H9 (cell line): ENCODE results near the gene ANP32A. TPM values are rescaled to one million over a fixed set of nuclear protein-coding genes. Genes with fewer than 3 reads are reported as not detected.

Experiments used
- DNase-seq: peaks from one replicate; pipeline ENCODE4 v3.0.0-alpha.2; 2017
- H2AFZ ChIP-seq: one replicate; pipeline ENCODE4 v1.6.1; 2013; ENCODE audit warnings: mild to moderate bottlenecking, low read length, control low read depth, moderate library complexity
- H2AK5ac ChIP-seq: 2 replicates; pipeline ENCODE4 v1.6.1; 2013; ENCODE audit warnings: low read length, control low read depth, mixed read lengths; ENCODE audit not compliant: insufficient read length
- H2BK120ac ChIP-seq: one replicate; pipeline ENCODE4 v1.6.1; 2013; ENCODE audit warnings: low read depth, mild to moderate bottlenecking, low read length, control low read depth, inconsistent platforms; ENCODE audit not compliant: poor library complexity, severe bottlenecking
- H2BK12ac ChIP-seq: 2 replicates; pipeline ENCODE4 v1.6.1; 2013; ENCODE audit warnings: low read length, control low read depth, mixed read lengths, low read depth; ENCODE audit not compliant: insufficient read length
- H2BK15ac ChIP-seq: 2 replicates; pipeline ENCODE4 v1.6.1; 2013; ENCODE audit warnings: low read depth, low read length, control low read depth
- H2BK20ac ChIP-seq: one replicate; pipeline ENCODE4 v1.6.1; 2013; ENCODE audit warnings: low read depth, mild to moderate bottlenecking, low read length, control low read depth, inconsistent platforms; ENCODE audit not compliant: poor library complexity, severe bottlenecking
- H2BK5ac ChIP-seq: 2 replicates; pipeline ENCODE4 v1.6.1; 2013; ENCODE audit warnings: low read length, control low read depth, mixed read lengths; ENCODE audit not compliant: insufficient read length
- H3K14ac ChIP-seq: 2 replicates; pipeline ENCODE4 v1.6.1; 2013; ENCODE audit warnings: low read length, control low read depth; ENCODE audit not compliant: insufficient read depth
- H3K18ac ChIP-seq: 2 replicates; pipeline ENCODE4 v1.6.1; 2013; ENCODE audit warnings: low read depth, mild to moderate bottlenecking, mixed read lengths, low read length, control low read depth; ENCODE audit not compliant: insufficient read length
- H3K23ac ChIP-seq: 2 replicates; pipeline ENCODE4 v1.6.1; 2013; ENCODE audit warnings: low read length, control low read depth, mixed read lengths, low read depth; ENCODE audit not compliant: insufficient read length
- H3K23me2 ChIP-seq: 2 replicates; pipeline ENCODE4 v1.6.1; 2013; ENCODE audit warnings: low read depth, mild to moderate bottlenecking, mixed read lengths, low read length, control low read depth; ENCODE audit not compliant: insufficient read length, poor library complexity, severe bottlenecking
- H3K27ac ChIP-seq: 2 replicates; pipeline ENCODE4 v1.5.1; 2013; ENCODE audit warnings: low read length, control low read depth, mixed read lengths, low read depth; ENCODE audit not compliant: insufficient read length
- H3K27me3 ChIP-seq: 2 replicates; pipeline ENCODE4 v1.6.1; 2013; ENCODE audit warnings: low read length, control low read depth, inconsistent platforms; ENCODE audit not compliant: insufficient read depth
- H3K4ac ChIP-seq: 2 replicates; pipeline ENCODE4 v1.6.1; 2013; ENCODE audit warnings: low read depth, mild to moderate bottlenecking, control low read depth, inconsistent platforms, low read length, moderate library complexity
- H3K4me1 ChIP-seq: 2 replicates; pipeline ENCODE4 v1.6.1; 2013; ENCODE audit warnings: low read length, control low read depth, inconsistent platforms; ENCODE audit not compliant: insufficient read depth
- H3K4me2 ChIP-seq: 2 replicates; pipeline ENCODE4 v1.6.1; 2013; ENCODE audit warnings: low read length, control low read depth, mixed read lengths; ENCODE audit not compliant: insufficient read length, insufficient read depth
- H3K56ac ChIP-seq: 2 replicates; pipeline ENCODE4 v1.6.1; 2013; ENCODE audit warnings: low read depth, mild to moderate bottlenecking, mixed read lengths, low read length, control low read depth; ENCODE audit not compliant: insufficient read length
- H3K79me1 ChIP-seq: 2 replicates; pipeline ENCODE4 v1.6.1; 2013; ENCODE audit warnings: low read depth, mild to moderate bottlenecking, moderate library complexity, low read length, control low read depth, inconsistent platforms; ENCODE audit not compliant: insufficient read depth, poor library complexity, severe bottlenecking
- H3K79me2 ChIP-seq: 2 replicates; pipeline ENCODE4 v1.6.1; 2013; ENCODE audit warnings: low read length, control low read depth, inconsistent platforms; ENCODE audit not compliant: insufficient read depth
- H3K9ac ChIP-seq: 2 replicates; pipeline ENCODE4 v1.6.1; 2013; ENCODE audit warnings: low read length, control low read depth, mixed read lengths; ENCODE audit not compliant: insufficient read length; ENCODE audit errors: extremely low read depth
- H3K9me3 ChIP-seq: one replicate; pipeline ENCODE4 v1.6.1; 2013; ENCODE audit warnings: low read depth, low read length, inconsistent platforms; ENCODE audit not compliant: control insufficient read depth
- H3T11ph ChIP-seq: one replicate; pipeline ENCODE4 v1.6.1; 2013; ENCODE audit warnings: mild to moderate bottlenecking, low read length, control low read depth, inconsistent platforms
- H4K20me1 ChIP-seq: one replicate; pipeline ENCODE4 v1.6.1; 2013; ENCODE audit not compliant: control insufficient read depth, insufficient read length, insufficient read depth
- H4K5ac ChIP-seq: 2 replicates; pipeline ENCODE4 v1.6.1; 2013; ENCODE audit warnings: low read depth, mild to moderate bottlenecking, mixed read lengths, low read length, control low read depth; ENCODE audit not compliant: insufficient read length
- H4K8ac ChIP-seq: replicated peaks from 2 replicates; pipeline ENCODE4 v1.6.1; 2013; ENCODE audit warnings: low read length, control low read depth, mixed read lengths, low read depth; ENCODE audit not compliant: insufficient read length
- H4K91ac ChIP-seq: 2 replicates; pipeline ENCODE4 v1.6.1; 2013; ENCODE audit warnings: low read depth, mild to moderate bottlenecking, moderate library complexity, mixed read lengths, low read length, control low read depth; ENCODE audit not compliant: insufficient read length
- H3K27ac Mint-ChIP-seq, 3 experiments: 2 replicates in 2 of 3; 3 replicates in 1 of 3; pipeline ENCODE4 v1.8.0; 2020 to 2021; ENCODE audit warnings: mixed read lengths in 3 of 3, mild to moderate bottlenecking in 1 of 3, moderate library complexity in 1 of 3
- H3K27me3 Mint-ChIP-seq: 2 replicates; pipeline ENCODE4 v1.8.0; 2021; ENCODE audit warnings: low read depth, mild to moderate bottlenecking, moderate library complexity, mixed read lengths
- H3K36me3 Mint-ChIP-seq, 3 experiments: 2 replicates in 2 of 3; 3 replicates in 1 of 3; pipeline ENCODE4 v1.8.0; 2020 to 2021; ENCODE audit warnings: low read depth in 3 of 3, mixed read lengths in 3 of 3; ENCODE audit not compliant: insufficient read depth in 1 of 3
- H3K4me1 Mint-ChIP-seq, 2 experiments: 2 replicates each; pipeline ENCODE4 v1.8.0; 2020; ENCODE audit warnings: mixed read lengths in 2 of 2
- H3K4me3 Mint-ChIP-seq, 2 experiments: 2 replicates in 1 of 2; 3 replicates in 1 of 2; pipeline ENCODE4 v1.8.0; 2020 to 2021; ENCODE audit warnings: mild to moderate bottlenecking in 2 of 2, mixed read lengths in 2 of 2, moderate library complexity in 1 of 2
- H3K9me3 Mint-ChIP-seq, 2 experiments: 2 replicates in 1 of 2; 3 replicates in 1 of 2; pipeline ENCODE4 v1.8.0; 2020; ENCODE audit warnings: mild to moderate bottlenecking in 2 of 2, mixed read lengths in 2 of 2, moderate library complexity in 1 of 2
- WGBS: extraction: QIAGEN DNeasy Blood & Tissue Kit; methylation state at CpG from one replicate; pipeline ENCODE4 v1.1.7; 2013; ENCODE audit warnings: missing lambda C conversion rate, low lambda C conversion rate, mixed read lengths; ENCODE audit not compliant: insufficient read length; ENCODE audit errors: extremely low coverage; 5-methylcytosine and 5-hydroxymethylcytosine counted together
- total RNA-seq: library from RNA; stranded (reverse); gene quantifications from 2 replicates; pipeline ENCODE4 v1.2.1, GENCODE V29; 2021
- TF ChIP-seq, protein P1 (sequence below): fragments of 200-600 bp; sonication (generic); conservative IDR thresholded peaks from 3 replicates; pipeline ENCODE4 v1.8.0; 2021; ENCODE audit warnings: antibody characterized with exemption, mild to moderate bottlenecking

ANP32A gene
- total RNA-seq, 1 experiment from 2014 or later: 318 TPM

DNA sequence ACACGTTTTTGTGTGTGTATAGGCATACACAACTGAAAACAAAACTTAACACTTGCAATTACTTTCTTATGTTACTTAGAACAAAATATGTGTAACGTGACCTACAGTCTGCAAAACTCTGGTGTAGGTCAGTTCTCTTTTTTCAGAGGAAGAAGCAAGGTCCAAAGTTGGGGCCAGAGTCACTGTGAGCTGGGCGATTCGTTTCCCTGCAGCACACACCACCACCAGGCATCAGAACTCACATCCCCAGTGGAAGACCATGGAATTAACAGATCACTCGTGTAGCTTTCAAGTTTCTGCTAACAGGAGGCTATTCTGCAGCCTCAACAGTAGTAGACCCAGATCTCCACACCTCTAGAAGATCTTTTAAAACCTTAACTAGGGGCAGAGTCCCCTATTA, 25.8 kb downstream of the ANP32A start:
- Histone ChIP-seq H4K20me1 (no peaks in the 10 kb centered on the region), H4K5ac (no peak overlapping the region), H3K18ac (peak overlapping the region; percentile 13), H3K4ac (no peak overlapping the region; the same call in 1 of the 2 replicates), H3K23me2 (no peaks in the 10 kb centered on the region), H3K4me1 (peaks cover 38% of the 10 kb centered on the region; the same call in 1 of the 2 replicates), H3K79me2 (peaks cover 32% of the 10 kb centered on the region; the same call in 1 of the 2 replicates), H3K56ac (no peak overlapping the region), H2BK12ac (no peak overlapping the region), H3K27me3 (no peaks in the 10 kb centered on the region), H2BK5ac (no peak overlapping the region), H2BK120ac (no peak overlapping the region), H2BK15ac (no peak overlapping the region), H4K8ac (no peak overlapping the region), H3K23ac (no peak overlapping the region), H3K27ac (no peak overlapping the region), H3K14ac (peak overlapping the region; percentile 38; the same call in 1 of the 2 replicates), H3K4me2 (no peak overlapping the region), H3K79me1 (peaks cover 22% of the 10 kb centered on the region), H4K91ac (no peak overlapping the region), H3K9me3 (no peaks in the 10 kb centered on the region), H2BK20ac (no peak overlapping the region), H3K9ac (no peak overlapping the region), H3T11ph (no peak overlapping the region), H2AK5ac (no peak overlapping the region), H2AFZ (no peak overlapping the region)
- H3K27me3 Mint-ChIP-seq: no peaks in the 10 kb centered on the region
- peaks cover 92 to 93% of the 10 kb centered on the region in 2 experiments for H3K4me1 Mint-ChIP-seq
- peak overlapping the region in 1 of 2 experiments; percentile 51; a peak in 2 of 5 replicates for H3K4me3 Mint-ChIP-seq
- TF ChIP-seq, protein P1, sequence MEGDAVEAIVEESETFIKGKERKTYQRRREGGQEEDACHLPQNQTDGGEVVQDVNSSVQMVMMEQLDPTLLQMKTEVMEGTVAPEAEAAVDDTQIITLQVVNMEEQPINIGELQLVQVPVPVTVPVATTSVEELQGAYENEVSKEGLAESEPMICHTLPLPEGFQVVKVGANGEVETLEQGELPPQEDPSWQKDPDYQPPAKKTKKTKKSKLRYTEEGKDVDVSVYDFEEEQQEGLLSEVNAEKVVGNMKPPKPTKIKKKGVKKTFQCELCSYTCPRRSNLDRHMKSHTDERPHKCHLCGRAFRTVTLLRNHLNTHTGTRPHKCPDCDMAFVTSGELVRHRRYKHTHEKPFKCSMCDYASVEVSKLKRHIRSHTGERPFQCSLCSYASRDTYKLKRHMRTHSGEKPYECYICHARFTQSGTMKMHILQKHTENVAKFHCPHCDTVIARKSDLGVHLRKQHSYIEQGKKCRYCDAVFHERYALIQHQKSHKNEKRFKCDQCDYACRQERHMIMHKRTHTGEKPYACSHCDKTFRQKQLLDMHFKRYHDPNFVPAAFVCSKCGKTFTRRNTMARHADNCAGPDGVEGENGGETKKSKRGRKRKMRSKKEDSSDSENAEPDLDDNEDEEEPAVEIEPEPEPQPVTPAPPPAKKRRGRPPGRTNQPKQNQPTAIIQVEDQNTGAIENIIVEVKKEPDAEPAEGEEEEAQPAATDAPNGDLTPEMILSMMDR: no peak
- H3K27ac Mint-ChIP-seq: peak overlapping the region; percentile 1 to 84 (median 78); a peak in 4 of 7 replicates
- peaks cover 2 to 21% (median 13%) of the 10 kb centered on the region in 3 experiments; a peak in 6 of 7 replicates for H3K36me3 Mint-ChIP-seq
- no peak for DNase-seq
- H3K9me3 Mint-ChIP-seq: 0 out of 5 replicates have a peak, but pooled peaks cover 0 to 1% of the 10 kb centered on the region in 2 experiments
- WGBS: no CpG with 5 or more reads among the region's 5 CpGs
